Testis (tissue), 2 donors: ENCODE measurements around the gene SPRY4.

ENCODE experiments used
- CTCF ChIP-seq, 3 experiments: fragments of 450-650 bp in 2 of 3; fragments of 200-600 bp in 1 of 3; sonication (generic) in 1 of 3; IDR thresholded peaks; one replicate each; pipeline ENCODE4 v1.5.1; 2016 to 2019; ENCODE audit warnings: antibody characterized with exemption in 3 of 3, mild to moderate bottlenecking in 2 of 3, moderate library complexity in 1 of 3
- POLR2A ChIP-seq: fragments of 450-650 bp; IDR thresholded peaks from one replicate; pipeline ENCODE4 v1.6.1; 2017; ENCODE audit warnings: antibody characterized with exemption, mild to moderate bottlenecking, moderate library complexity

DNA sequence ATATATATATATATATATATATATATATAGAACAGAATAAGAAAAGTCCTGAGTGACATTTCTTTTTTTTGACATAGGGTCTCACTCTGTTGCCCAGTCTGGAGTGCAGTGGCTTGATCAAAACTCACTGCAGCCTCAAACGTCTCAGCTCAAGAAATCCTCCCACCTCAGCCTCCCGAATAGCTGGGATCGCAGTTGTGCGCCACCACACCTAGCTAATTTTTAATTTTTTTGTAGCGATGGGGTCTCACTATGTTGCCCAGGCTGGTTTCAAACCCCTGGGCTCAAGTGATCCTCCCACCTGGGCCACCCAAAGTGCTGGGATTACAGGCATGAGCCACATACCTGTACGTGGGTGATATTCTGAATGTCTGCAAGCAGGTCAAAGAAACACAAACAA, 48.3 kb downstream of the SPRY4 start:
- TF ChIP-seq CTCF (IDR thresholded peaks at IDR 0.05), result no peak
- no peak for TF ChIP-seq POLR2A
